NCI-H2081 treated with DMSO at 0.1 percent for 48 hours (cell line): Measurements from ENCODE around the gene APOLD1.

Source experiments
- DNase-seq: peaks from one replicate; lab custom pipeline; 2025; lab: John Stamatoyannopoulos, UW

The APOLD1 gene

GRCh38 chr12:12839873-12840579 lies 54.6 kb downstream of the APOLD1 start:
- DNase-seq = no peak

DNA sequence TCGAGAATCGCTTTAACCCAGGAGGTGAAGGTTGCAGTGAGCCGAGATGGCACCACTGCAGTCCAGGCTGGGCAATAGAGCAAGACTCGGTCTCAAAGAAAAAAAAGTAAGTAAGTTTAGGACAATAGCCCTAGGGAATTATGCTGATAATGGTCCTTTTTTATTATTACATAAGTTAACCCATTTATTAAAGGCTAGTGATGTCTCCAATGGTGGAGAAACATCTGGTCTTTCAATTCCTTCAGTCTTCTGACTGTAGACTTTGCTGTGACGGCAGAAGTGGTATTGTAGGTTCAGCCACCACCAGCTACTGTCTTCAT lies 55.1 kb downstream of the APOLD1 start:
- DNase-seq = no peak
